OCI-LY1 (cell line): ENCODE measurements around the gene LCN15.

ENCODE experiments used
- H2AFZ ChIP-seq: fragments of 200-600 bp; sonication (generic), shearing (Covaris generic); 2 replicates; pipeline ENCODE4 v1.6.0; 2014; ENCODE audit warnings: antibody characterized with exemption, mild to moderate bottlenecking, low read length
- H3F3A ChIP-seq: fragments of 200-600 bp; sonication (generic), shearing (Covaris generic); 2 replicates; pipeline ENCODE4 v1.6.0; 2014; ENCODE audit warnings: mild to moderate bottlenecking, antibody characterized with exemption, low read length, moderate library complexity; ENCODE audit not compliant: insufficient read depth
- H3K27ac ChIP-seq: fragments of 200-600 bp; sonication (generic); 2 replicates; pipeline ENCODE4 v1.5.1; 2014; ENCODE audit warnings: low read length, mixed run types, mild to moderate bottlenecking, low read depth; ENCODE audit not compliant: poor library complexity, severe bottlenecking
- H3K27me3 ChIP-seq: fragments of 200-600 bp; sonication (generic); 2 replicates; pipeline ENCODE4 v1.6.0; 2014; ENCODE audit warnings: antibody characterized with exemption, mild to moderate bottlenecking, low read length, moderate library complexity; ENCODE audit not compliant: insufficient read depth
- H3K36me3 ChIP-seq: fragments of 200-600 bp; sonication (generic); 2 replicates; pipeline ENCODE4 v1.6.1; 2014; ENCODE audit warnings: mild to moderate bottlenecking, antibody characterized with exemption, low read length, moderate library complexity, mixed read lengths; ENCODE audit not compliant: insufficient read depth
- H3K4me1 ChIP-seq: fragments of 200-600 bp; sonication (generic); 2 replicates; pipeline ENCODE4 v1.5.1; 2014; ENCODE audit warnings: mild to moderate bottlenecking, low read length, moderate library complexity; ENCODE audit not compliant: insufficient read depth, severe bottlenecking
- H3K4me2 ChIP-seq: fragments of 200-600 bp; sonication (generic), shearing (Covaris generic); 2 replicates; pipeline ENCODE4 v1.6.1; 2014; ENCODE audit warnings: low read length
- H3K4me3 ChIP-seq: fragments of 200-600 bp; sonication (generic); 2 replicates; pipeline ENCODE4 v1.5.1; 2014; ENCODE audit warnings: low read length, low read depth, mild to moderate bottlenecking, mixed read lengths; ENCODE audit not compliant: poor library complexity, severe bottlenecking
- H3K79me2 ChIP-seq: fragments of 200-600 bp; shearing (Covaris generic); 2 replicates; pipeline ENCODE4 v1.6.1; 2016; ENCODE audit warnings: mixed run types, low read length, mixed read lengths; ENCODE audit not compliant: insufficient read depth
- H3K9ac ChIP-seq: fragments of 200-600 bp; sonication (generic), shearing (Covaris generic); 2 replicates; pipeline ENCODE4 v1.6.1; 2014; ENCODE audit warnings: mild to moderate bottlenecking, low read length, mixed read lengths
- H3K9me2 ChIP-seq: fragments of 200-600 bp; sonication (generic), shearing (Covaris generic); 2 replicates; pipeline ENCODE4 v1.6.1; 2014; ENCODE audit warnings: low read depth, mild to moderate bottlenecking, low read length, mixed read lengths
- H3K9me3 ChIP-seq: fragments of 200-600 bp; shearing (Covaris generic); 2 replicates; pipeline ENCODE4 v1.6.1; 2014; ENCODE audit warnings: low read length, mixed read lengths
- H4K20me1 ChIP-seq: fragments of 200-600 bp; sonication (generic), shearing (Covaris generic); 2 replicates; pipeline ENCODE4 v1.6.0; 2016; ENCODE audit warnings: mild to moderate bottlenecking, low read length; ENCODE audit not compliant: insufficient read depth
- EZH2 ChIP-seq: fragments of 200-600 bp; sonication (generic), shearing (Covaris generic); IDR thresholded peaks from 2 replicates; pipeline ENCODE4 v1.8.0; 2017; ENCODE audit warnings: borderline replicate concordance, mixed run types, mild to moderate bottlenecking, antibody characterized with exemption, low read length, moderate library complexity, mixed read lengths
- TF ChIP-seq, protein P1 (sequence below): fragments of 200-600 bp; sonication (generic), shearing (Covaris generic); IDR thresholded peaks from 2 replicates; pipeline ENCODE4 v1.5.1; 2017; ENCODE audit warnings: mild to moderate bottlenecking, antibody characterized with exemption, low read length, moderate library complexity, mixed read lengths

LCN15 gene

DNA sequence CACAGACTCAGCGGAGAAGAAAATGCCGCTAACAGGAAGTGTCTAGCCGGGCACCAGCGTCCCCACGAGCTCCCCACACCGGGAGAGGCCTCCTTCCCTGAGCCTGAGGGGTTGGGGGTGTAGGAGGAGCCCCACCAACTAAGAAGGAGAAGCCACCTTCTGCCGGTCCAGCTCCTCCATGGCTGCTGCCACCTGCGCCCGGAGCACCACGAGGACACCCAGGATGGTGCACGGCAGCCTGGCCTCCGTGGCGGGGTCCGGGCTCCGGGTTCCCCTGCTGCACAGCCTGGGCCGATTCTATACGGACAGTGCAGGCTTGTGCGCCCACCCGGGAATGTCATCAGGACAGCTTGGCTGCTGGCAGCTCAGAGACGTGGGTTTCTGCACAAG is 6.6 kb downstream of the LCN15 start:
- Histone ChIP-seq H3K4me3 (no peak overlapping the region), H3K4me1 (no peaks in the 10 kb centered on the region), H3K79me2 (no peaks in the 10 kb centered on the region), H3K9me3 (peaks cover 3% of the 10 kb centered on the region), H3K9me2 (no peaks in the 10 kb centered on the region), H3K9ac (no peak overlapping the region), H3K27me3 (peaks cover 36% of the 10 kb centered on the region; the same call in 1 of the 2 replicates), H2AFZ (no peak overlapping the region), H3K4me2 (no peak overlapping the region), H3K36me3 (no peaks in the 10 kb centered on the region; the same call in 1 of the 2 replicates), H3K27ac (no peak overlapping the region), H3F3A (no peaks in the 10 kb centered on the region), H4K20me1 (no peaks in the 10 kb centered on the region)
- no peak for TF ChIP-seq EZH2
- TF ChIP-seq, protein P1, sequence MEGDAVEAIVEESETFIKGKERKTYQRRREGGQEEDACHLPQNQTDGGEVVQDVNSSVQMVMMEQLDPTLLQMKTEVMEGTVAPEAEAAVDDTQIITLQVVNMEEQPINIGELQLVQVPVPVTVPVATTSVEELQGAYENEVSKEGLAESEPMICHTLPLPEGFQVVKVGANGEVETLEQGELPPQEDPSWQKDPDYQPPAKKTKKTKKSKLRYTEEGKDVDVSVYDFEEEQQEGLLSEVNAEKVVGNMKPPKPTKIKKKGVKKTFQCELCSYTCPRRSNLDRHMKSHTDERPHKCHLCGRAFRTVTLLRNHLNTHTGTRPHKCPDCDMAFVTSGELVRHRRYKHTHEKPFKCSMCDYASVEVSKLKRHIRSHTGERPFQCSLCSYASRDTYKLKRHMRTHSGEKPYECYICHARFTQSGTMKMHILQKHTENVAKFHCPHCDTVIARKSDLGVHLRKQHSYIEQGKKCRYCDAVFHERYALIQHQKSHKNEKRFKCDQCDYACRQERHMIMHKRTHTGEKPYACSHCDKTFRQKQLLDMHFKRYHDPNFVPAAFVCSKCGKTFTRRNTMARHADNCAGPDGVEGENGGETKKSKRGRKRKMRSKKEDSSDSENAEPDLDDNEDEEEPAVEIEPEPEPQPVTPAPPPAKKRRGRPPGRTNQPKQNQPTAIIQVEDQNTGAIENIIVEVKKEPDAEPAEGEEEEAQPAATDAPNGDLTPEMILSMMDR: no peak

DNA sequence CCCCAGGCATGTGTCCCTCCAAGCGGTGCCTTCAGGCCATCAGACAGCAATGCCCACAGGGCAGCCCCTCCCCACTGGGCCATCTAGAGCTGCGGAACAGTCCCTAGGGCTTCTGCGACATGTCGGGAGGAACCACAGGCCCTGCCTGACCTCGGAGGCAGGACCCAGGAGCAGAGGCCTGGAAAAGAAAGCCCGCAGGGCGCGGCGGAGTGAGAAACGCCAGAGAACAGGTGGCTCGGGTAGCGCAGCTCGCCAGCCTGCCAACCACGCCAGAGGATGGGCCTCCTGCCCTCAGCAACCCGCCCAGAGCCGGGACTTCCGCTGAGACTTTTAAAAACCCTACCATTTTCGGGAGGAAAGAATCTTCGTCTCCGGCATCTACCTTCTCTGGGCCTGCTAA is 7.0 kb downstream of the LCN15 start:
- Histone ChIP-seq H3K36me3 (no peaks in the 10 kb centered on the region; the same call in 1 of the 2 replicates), H3K79me2 (no peaks in the 10 kb centered on the region), H3K9me3 (peaks cover 7% of the 10 kb centered on the region), H3K4me3 (no peak overlapping the region), H3K27me3 (peaks cover 36% of the 10 kb centered on the region; the same call in 1 of the 2 replicates), H3K4me2 (no peak overlapping the region), H3K9me2 (no peaks in the 10 kb centered on the region), H3K9ac (no peak overlapping the region), H2AFZ (no peak overlapping the region), H3K4me1 (no peaks in the 10 kb centered on the region), H3K27ac (no peak overlapping the region), H4K20me1 (no peaks in the 10 kb centered on the region), H3F3A (no peaks in the 10 kb centered on the region)
- TF ChIP-seq EZH2: no peak
- TF ChIP-seq, protein P1: no peak

DNA sequence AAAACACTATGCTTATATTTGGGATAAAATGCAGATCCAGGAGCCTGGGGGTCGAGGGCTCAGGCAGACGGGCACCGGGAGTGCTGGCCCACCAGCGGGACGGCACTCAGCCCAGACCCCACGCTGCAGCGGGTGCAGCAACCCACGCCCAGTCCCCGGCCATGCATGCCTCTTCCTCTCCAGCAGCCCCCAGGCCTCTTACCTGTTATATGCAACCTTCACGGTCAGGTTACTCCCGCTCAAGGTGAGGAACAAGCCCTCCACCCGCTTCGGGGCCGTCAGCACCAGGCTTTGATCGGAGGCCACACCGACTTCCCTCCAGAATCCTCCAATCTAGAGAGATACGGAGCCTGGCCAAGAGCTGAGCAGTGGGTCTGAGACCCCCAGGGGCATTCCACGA is 7.5 kb downstream of the LCN15 start:
- H4K20me1 ChIP-seq: no peaks in the 10 kb centered on the region
- H3K36me3 ChIP-seq: peaks cover 1% of the 10 kb centered on the region; the same call in 1 of the 2 replicates
- H3K79me2 ChIP-seq: no peaks in the 10 kb centered on the region
- H2AFZ ChIP-seq: no peak overlapping the region
- H3K27ac ChIP-seq: no peak overlapping the region
- TF ChIP-seq EZH2: no peak
- TF ChIP-seq, protein P1: no peak
- H3F3A ChIP-seq: no peaks in the 10 kb centered on the region
- H3K9me3 ChIP-seq: peaks cover 10% of the 10 kb centered on the region
- H3K9ac ChIP-seq: no peak overlapping the region
- no peak overlapping the region for H3K4me3 ChIP-seq
- H3K4me2 ChIP-seq: no peak overlapping the region
- H3K9me2 ChIP-seq: no peaks in the 10 kb centered on the region
- peaks cover 40% of the 10 kb centered on the region; the same call in 1 of the 2 replicates for H3K27me3 ChIP-seq
- no peaks in the 10 kb centered on the region for H3K4me1 ChIP-seq
